Stimulated activated CD4-positive, alpha-beta T cell treated with anti-CD3 and anti-CD28 coated beads, TNF-alpha, amount 100 ng/mL, for 48 hours (primary cell): Measurements from ENCODE around the gene SYNGAP1.
"Not testable (repeated sequence)": the region's sequence is repeated elsewhere in the genome, so short reads cannot be mapped to it uniquely, and the experiment has no call there.

Source experiments
- DNase-seq, 3 donors: peaks; one replicate each; pipeline ENCODE4 v3.0.0-alpha.2; 2020; ENCODE audit warnings: low read depth in 3 of 3

The SYNGAP1 gene

DNA sequence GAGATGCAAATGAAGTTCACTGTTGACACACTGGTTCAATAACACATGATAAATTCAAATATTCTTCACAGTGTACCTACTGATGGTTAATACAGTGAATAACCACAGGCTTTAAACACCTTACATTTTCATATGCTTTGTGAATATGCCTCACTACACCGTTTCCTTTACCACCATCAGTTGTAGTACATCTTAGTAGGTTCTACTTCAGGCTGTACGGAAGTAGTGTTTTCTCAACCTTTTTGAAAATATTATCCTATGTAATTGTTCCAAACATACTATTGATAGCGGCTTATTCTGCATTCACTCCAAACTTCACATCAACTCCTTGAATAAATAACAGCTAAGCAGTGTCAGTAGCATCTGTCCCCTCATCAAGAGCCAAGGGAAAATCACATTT is 49.8 kb downstream of the SYNGAP1 start:
- no peak for DNase-seq

DNA sequence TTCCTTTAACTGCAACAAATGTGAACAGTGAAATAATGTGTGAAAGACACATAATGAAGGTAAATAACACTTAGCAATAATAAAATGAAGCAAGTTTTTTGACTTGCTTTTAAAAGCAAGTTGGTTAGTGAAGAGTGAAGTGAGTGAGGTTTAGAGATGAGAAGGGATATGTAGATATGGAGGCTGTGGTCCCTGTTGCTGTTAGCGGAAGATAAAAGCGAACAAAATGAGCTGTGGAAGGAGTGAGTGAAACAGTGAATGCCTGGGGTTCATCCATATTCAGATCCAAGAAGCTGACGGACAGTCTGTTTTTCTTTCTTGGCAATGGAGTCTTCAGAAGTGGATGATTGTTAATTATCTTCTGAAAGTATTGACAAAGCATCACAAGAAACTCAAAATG is 58.0 kb downstream of the SYNGAP1 start:
- DNase-seq, result no peak

GRCh38 chr6:33481192-33481591 is 61.3 kb downstream of the SYNGAP1 start:
- DNase-seq, result no peak

GRCh38 chr6:33482620-33483019 is 62.8 kb downstream of the SYNGAP1 start:
- not testable (repeated sequence) for DNase-seq

- DNase-seq, result no peak
These were observed 63.8 kb downstream of the SYNGAP1 start for GRCh38 chr6:33483678-33484077.

GRCh38 chr6:33484673-33485262 is 64.9 kb downstream of the SYNGAP1 start:
- DNase-seq, result not testable (repeated sequence)

DNA sequence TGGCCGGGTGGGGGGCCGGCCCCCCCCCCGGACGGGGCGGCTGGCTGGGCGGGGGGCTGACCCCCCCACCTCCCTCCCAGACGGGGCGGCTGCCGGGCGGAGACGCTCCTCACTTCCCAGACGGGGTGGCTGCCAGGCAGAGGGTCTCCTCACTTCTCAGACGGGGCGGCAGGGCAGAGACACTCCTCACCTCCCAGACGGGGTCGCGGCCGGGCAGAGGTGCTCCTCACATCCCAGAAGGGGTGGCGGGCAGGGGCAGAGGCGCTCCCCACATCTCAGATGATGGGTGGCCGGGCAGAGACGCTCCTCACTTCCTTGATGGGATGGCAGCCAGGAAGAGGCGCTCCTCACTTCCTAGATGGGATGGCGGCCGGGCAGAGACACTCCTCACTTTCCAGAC is 65.8 kb downstream of the SYNGAP1 start:
- not testable (repeated sequence) for DNase-seq

DNA sequence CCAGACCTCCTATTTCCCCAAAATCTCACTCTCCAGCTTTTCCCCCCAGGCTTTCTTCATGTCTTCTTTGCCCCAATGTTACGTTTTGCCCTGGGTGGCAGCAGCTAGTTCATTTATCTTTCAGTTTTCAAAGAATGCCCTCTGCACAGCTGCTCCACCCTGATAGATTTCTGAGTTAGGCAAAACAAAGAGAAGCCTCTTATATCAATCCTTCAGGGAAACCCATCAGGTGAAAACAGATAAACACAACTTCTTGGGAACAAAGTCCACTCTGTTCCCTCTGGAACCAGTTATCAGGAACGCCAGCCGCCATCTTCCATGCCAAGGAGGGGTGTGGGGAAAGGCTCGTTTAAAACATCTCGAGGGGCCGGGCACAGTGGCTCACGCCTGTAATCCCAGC is 68.5 kb downstream of the SYNGAP1 start:
- DNase-seq, result no peak

- no peak for DNase-seq
These were observed 70.3 kb downstream of the SYNGAP1 start for GRCh38 chr6:33490198-33490597.

DNA sequence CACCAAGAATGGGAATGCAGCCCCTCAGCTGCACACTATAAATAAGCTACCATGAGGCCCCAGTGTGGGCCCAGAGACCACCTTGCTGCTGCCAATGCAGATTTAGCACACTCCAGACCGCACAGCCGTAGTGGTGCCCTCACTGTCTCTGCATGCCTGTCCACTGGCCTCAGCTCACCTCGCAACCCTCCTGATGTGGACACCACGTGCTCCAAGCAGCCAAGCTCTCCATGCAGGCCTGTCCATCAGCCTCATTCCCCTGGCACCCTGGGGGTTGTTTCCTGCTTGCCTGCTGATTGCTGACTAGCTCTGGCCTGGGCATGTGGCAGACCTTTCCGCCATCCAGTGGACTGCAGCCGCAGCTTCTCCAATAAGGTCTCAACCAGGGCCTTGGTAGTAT is 70.8 kb downstream of the SYNGAP1 start:
- DNase-seq, result no peak

DNA sequence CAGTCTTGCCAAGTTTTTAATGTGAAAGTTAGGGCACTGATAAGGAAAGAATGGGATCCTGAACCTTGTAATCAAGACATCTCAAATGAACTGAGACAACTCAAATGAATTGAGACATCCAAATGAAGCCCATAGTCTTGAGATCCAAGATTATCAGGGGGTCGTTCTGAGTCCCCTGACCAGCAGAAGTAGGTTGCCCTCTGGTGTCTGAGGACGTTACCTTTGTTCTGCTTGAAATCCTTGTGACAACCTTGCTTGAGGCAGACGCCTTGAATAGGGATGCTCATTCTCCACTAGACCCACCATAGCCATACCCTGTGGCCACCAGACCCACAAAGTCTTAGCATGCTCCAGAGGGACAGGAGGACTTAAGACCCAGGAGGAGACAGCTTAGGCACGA is 72.2 kb downstream of the SYNGAP1 start:
- DNase-seq, result no peak

DNA sequence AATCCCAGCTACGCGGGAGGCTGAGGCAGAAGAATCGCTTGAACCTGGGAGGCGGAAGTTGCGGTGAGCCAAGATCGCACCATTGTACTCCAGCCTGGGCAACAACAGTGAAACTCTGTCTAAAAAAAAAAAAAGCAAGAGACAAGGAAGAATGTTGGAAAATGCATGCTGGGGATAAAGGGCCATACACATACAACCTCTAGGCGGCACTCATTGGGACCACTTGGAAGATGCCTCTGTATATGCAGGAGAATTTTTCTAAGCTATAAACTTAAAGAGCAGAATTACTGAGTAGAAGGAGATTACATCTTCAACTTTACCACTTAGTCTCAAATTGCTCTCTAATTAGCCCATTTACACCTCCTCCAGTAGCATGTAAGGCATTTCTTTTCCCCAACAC is 77.3 kb downstream of the SYNGAP1 start:
- no peak for DNase-seq

- no peak for DNase-seq
These were observed 82.6 kb downstream of the SYNGAP1 start for GRCh38 chr6:33502486-33502885.

- DNase-seq, result no peak
These were observed 84.6 kb downstream of the SYNGAP1 start for GRCh38 chr6:33504486-33504885.
